Heart right ventricle (tissue), 16 donors: ENCODE results near the gene RARS1. TPM values are rescaled to one million over a fixed set of nuclear protein-coding genes. Genes with fewer than 3 reads are reported as not detected.

Source experiments
- ATAC-seq, 8 donors: fragments of 200-7000 bp; cut with Tn5 transposase; one replicate each; pipeline ENCODE4 v1.9.1; 2020; ENCODE audit warnings: mild to moderate bottlenecking in 8 of 8, moderate library complexity in 8 of 8, moderate number of reproducible peaks in 1 of 8
- DNase-seq, 2 donors: peaks; one replicate each; pipeline ENCODE4 v3.0.0-alpha.2; 2020
- H3K27ac ChIP-seq, 10 donors: fragments of 200-600 bp; sonication (generic) in 2 of 10; one replicate each; pipeline versions ENCODE4 v1.5.0 to v1.8.0; 2020 to 2022; ENCODE audit warnings: mild to moderate bottlenecking in 3 of 10
- H3K27me3 ChIP-seq, 7 donors: fragments of 200-600 bp; one replicate each; pipeline ENCODE4 v1.8.0; 2021 to 2022; ENCODE audit warnings: mild to moderate bottlenecking in 2 of 7
- H3K36me3 ChIP-seq, 9 donors: fragments of 200-600 bp; sonication (generic) in 1 of 9; one replicate each; pipeline versions ENCODE4 v1.5.0 to v1.8.0; 2020 to 2022; ENCODE audit warnings: mild to moderate bottlenecking in 2 of 9
- H3K4me1 ChIP-seq, 9 donors: fragments of 200-600 bp; sonication (generic) in 1 of 9; one replicate each; pipeline versions ENCODE4 v1.5.0 to v1.8.0; 2020 to 2022; ENCODE audit warnings: mild to moderate bottlenecking in 4 of 9
- H3K4me3 ChIP-seq, 10 donors: fragments of 200-600 bp; sonication (generic) in 2 of 10; one replicate each; pipeline versions ENCODE4 v1.5.0 to v1.8.0; 2020 to 2022; ENCODE audit warnings: mild to moderate bottlenecking in 7 of 10, moderate library complexity in 2 of 10
- H3K9me3 ChIP-seq, 11 donors: fragments of 200-600 bp in 10 of 11; sonication (generic) in 2 of 11; one replicate each; pipeline versions ENCODE4 v1.5.0 to v1.8.0; 2013 to 2022; ENCODE audit warnings: mild to moderate bottlenecking in 2 of 11, control low read depth in 1 of 11, moderate library complexity in 1 of 11
- CTCF ChIP-seq, 9 donors: fragments of 200-600 bp; sonication (generic) in 2 of 9; IDR thresholded peaks; one replicate each; pipeline versions ENCODE4 v1.5.0 to v1.8.0; 2021 to 2022; ENCODE audit warnings: antibody characterized with exemption in 9 of 9, mild to moderate bottlenecking in 5 of 9, moderate library complexity in 1 of 9
- WGBS, 2 donors: extraction: QIAGEN DNeasy Blood & Tissue Kit; methylation state at CpG; one replicate each; pipeline ENCODE4 v1.1.7; 2013; ENCODE audit warnings: inconsistent platforms in 1 of 2; 5-methylcytosine and 5-hydroxymethylcytosine counted together
- intact Hi-C, 10 donors: fragments of 100-400 bp; cut with DNase I; formaldehyde crosslinking; loops; one replicate each; pipeline versions ENCODE4 v1.11.1 to v1.14.2; 2022
- microRNA-seq, 2 donors: library from miRNA; unstranded; fragments of <30 nt; microRNA quantifications; one replicate each; pipeline ENCODE4 v1.2.0, GENCODE V29; 2021
- polyA plus RNA-seq, 2 donors: library from polyadenylated mRNA; stranded (reverse); fragments of 200-250 nt; gene quantifications; one replicate each; pipeline ENCODE4 v1.2.3, GENCODE V29; 2013
- total RNA-seq, 10 donors: library from RNA; stranded (reverse); fragmentation: NEBNext Ultra II Directional in 3 of 10; extraction: Animal tissue kit (Norgen Biotek cat#: 25700) in 3 of 10; gene quantifications; one replicate each; pipeline versions ENCODE4 v1.2.1 to v1.2.4, GENCODE V29; 2021 to 2023
- donor health status: Arrhythmogenic right ventricular cardiomyopathy.
- donor health status: ischemic (EF 13 %, LVEDD 7.1; RV severe dilation, severe dysfunction).
- donor health status: healthy with polysubstance abuse.
- donor health status: DM: no; HTN: yes; CAD: no.
- donor health status: DM: no; HTN: no; CAD: no.
- donor health status: ischemic (EF 25% LVEDD 6.9; RV normal size, moderate dysfunction).
- donor health status: ischemic (EF 25% LVEDD 5.7; RV mildly dilated, moderate dysfunction).
- donor health status: healthy.
- donor health status: DM: yes; HTN: yes; CAD: no.
- donor health status: Ischemic cardiomyopathy.
- donor health status: ischemic (EF 35%, LVEDD 5.7; RV mildly dilated, moderate dysfunction).
- donor health status: nonischemic (EF 11% LVEDD 7.7; RV severe dilation, severe dysfunction).
- donor health status: DM: yes; HTN: yes; CAD: no.
- donor health status: PGD.
- donor health status: ischemic (EF 29% LVEDD 5.4; RV normal size, mild dysfunction).
- donor health status: nonischemic (EF 23%, LVEDD 6.1; RV moderate dilation, normal function).

The RARS1 gene
- total and polyA plus RNA-seq, 12 donors = 22.4 to 52.5 (median 45.2) TPM

GRCh38 chr5:168563959-168564358 lies 77.7 kb downstream of the RARS1 start:
- no peaks in the 10 kb centered on the region for H3K27me3 ChIP-seq
- WGBS, 2 donors = 88 to 89% methylated on average over 1 of the region's 1 CpG
- no peak overlapping the region for H3K27ac ChIP-seq
- peaks cover 0 to 98% (median 16%) of the 10 kb centered on the region in 9 donors for H3K36me3 ChIP-seq
- ATAC-seq (no peak), DNase-seq (no peak)
- H3K4me3 ChIP-seq = no peak overlapping the region
- peaks cover 0 to 34% (median 3%) of the 10 kb centered on the region in 9 donors for H3K4me1 ChIP-seq
- intact Hi-C loops = no loop called here
- H3K9me3 ChIP-seq = no peaks in the 10 kb centered on the region
- no peak for TF ChIP-seq CTCF (IDR thresholded peaks at IDR 0.05)

- Histone ChIP-seq H3K9me3 (no peaks in the 10 kb centered on the region), H3K4me1 (peaks cover 0 to 40% (median 15%) of the 10 kb centered on the region in 9 donors), H3K36me3 (peaks cover 0 to 59% (median 16%) of the 10 kb centered on the region in 9 donors), H3K27ac (no peak overlapping the region), H3K27me3 (no peaks in the 10 kb centered on the region), H3K4me3 (no peak overlapping the region)
- WGBS, 2 donors = 97 to 98% methylated on average over 6 of the region's 6 CpGs
- DNase-seq = no peak
- no peak for ATAC-seq
- TF ChIP-seq CTCF (IDR thresholded peaks at IDR 0.05) = no peak
- intact Hi-C loops = no loop called here
Measured at GRCh38 chr5:168568738-168569137, 82.5 kb downstream of the RARS1 start.

Small RNA genes lying within 50 kb of the gene (microRNA-seq; reads per million reads assigned to microRNA genes)
- 0 reads per million in 2 donors for gene MIR103A1
- 0 reads per million in 2 donors for gene MIR103B1

Other genes with a start within 250 kb of the RARS1 start
- gene WWC1, start 194.8 kb upstream of the RARS1 start, total RNA-seq = 1 to 10 TPM in 7 of 10 donors, under 1 TPM in 3; 0.79 to 1.7 (median 1.2) TPM
- 1 to 10 TPM in 1 of 2 donors, under 1 TPM in 1; 0.80 to 7.8 TPM for gene WWC1, start 194.8 kb upstream of the RARS1 start, polyA plus RNA-seq
- gene FBLL1, start 42.8 kb downstream of the RARS1 start, total RNA-seq = under 1 TPM in 4 of 10 donors, not detected in 6; 0.16 to 0.61 (median 0.27) TPM
- gene FBLL1, start 42.8 kb downstream of the RARS1 start, polyA plus RNA-seq = under 1 TPM in 1 of 2 donors, not detected in 1; 0.25 TPM
- 10 to 100 TPM; 26.0 to 46.6 (median 33.7) TPM for gene PANK3, start 92.9 kb downstream of the RARS1 start, total RNA-seq
- 1 to 10 TPM; 3.0 to 6.2 TPM for gene PANK3, start 92.9 kb downstream of the RARS1 start, polyA plus RNA-seq